Naive B cell (primary cell): ENCODE results near the gene NEURL1. TPM values are rescaled to one million over a fixed set of nuclear protein-coding genes. Genes with fewer than 3 reads are reported as not detected.
"Not testable (repeated sequence)": the region's sequence is repeated elsewhere in the genome, so short reads cannot be mapped to it uniquely, and the experiment has no call there.

Experiments
- ATAC-seq, 2 donors: fragments of 150-1000 bp; cut with Tn5 transposase; 2 replicates each; pipeline ENCODE4 v1.10.0; 2021; ENCODE audit warnings: low read depth in 2 of 2, mild to moderate bottlenecking in 2 of 2, moderate library complexity in 2 of 2
- DNase-seq: peaks from one replicate; pipeline ENCODE4 v3.0.0; 2022
- H3K27ac Mint-ChIP-seq, 6 donors: one replicate each; pipeline ENCODE4 v1.8.0; 2020 to 2022; ENCODE audit warnings: mild to moderate bottlenecking in 6 of 6, mixed read lengths in 6 of 6, moderate library complexity in 5 of 6, inconsistent platforms in 2 of 6
- H3K27me3 Mint-ChIP-seq, 3 donors: one replicate each; pipeline ENCODE4 v1.8.0; 2021 to 2022; ENCODE audit warnings: mixed read lengths in 3 of 3, mild to moderate bottlenecking in 1 of 3
- H3K36me3 Mint-ChIP-seq, 2 donors: one replicate each; pipeline ENCODE4 v1.8.0; 2020 to 2022; ENCODE audit warnings: mixed read lengths in 2 of 2, inconsistent platforms in 1 of 2, mild to moderate bottlenecking in 1 of 2
- H3K4me1 Mint-ChIP-seq, 3 donors: one replicate each; pipeline ENCODE4 v1.8.0; 2020 to 2022; ENCODE audit warnings: mixed read lengths in 3 of 3, inconsistent platforms in 1 of 3, mild to moderate bottlenecking in 1 of 3, moderate library complexity in 1 of 3
- H3K4me3 Mint-ChIP-seq, 8 donors: one replicate each; pipeline ENCODE4 v1.8.0; 2020 to 2022; ENCODE audit warnings: mild to moderate bottlenecking in 8 of 8, mixed read lengths in 8 of 8, moderate library complexity in 8 of 8, inconsistent platforms in 2 of 8
- H3K9me3 Mint-ChIP-seq, 7 donors: one replicate each; pipeline ENCODE4 v1.8.0; 2020 to 2022; ENCODE audit warnings: mixed read lengths in 7 of 7, mild to moderate bottlenecking in 5 of 7, inconsistent platforms in 2 of 7, moderate library complexity in 1 of 7
- polyA plus RNA-seq, 6 donors: library from polyadenylated mRNA; unstranded; fragments of 300-500 nt; fragmentation: Illumina TruSeq; gene quantifications; one replicate each; pipeline ENCODE4 v1.2.3, GENCODE V29; 2021; ENCODE audit warnings: low read depth in 6 of 6

The NEURL1 gene
- polyA plus RNA-seq, 6 donors from 2014 or later, result 0.21 to 0.83 (median 0.33) TPM

DNA sequence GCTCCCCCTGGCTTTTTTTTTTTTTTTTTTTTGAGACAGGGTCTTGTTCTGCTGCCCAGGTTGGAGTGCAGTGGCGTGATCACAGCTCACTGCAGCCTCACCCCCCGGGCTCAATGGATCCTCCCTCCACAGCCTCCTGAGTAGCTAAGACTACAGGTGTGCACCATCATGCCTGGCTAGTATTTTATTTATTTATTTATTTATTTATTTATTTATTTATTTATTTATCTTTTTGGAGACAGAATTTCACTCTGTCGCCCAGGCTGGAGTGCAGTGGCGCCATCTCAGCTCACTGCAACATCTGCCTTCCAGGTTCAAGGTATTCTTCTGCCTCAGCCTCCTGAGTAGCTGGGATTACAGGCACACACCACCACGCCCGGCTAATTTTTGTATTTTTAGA lies 10.3 kb downstream of the NEURL1 start:
- not testable (repeated sequence) for H3K4me3 Mint-ChIP-seq, H3K4me1 Mint-ChIP-seq, H3K36me3 Mint-ChIP-seq, H3K9me3 Mint-ChIP-seq, DNase-seq, H3K27ac Mint-ChIP-seq, ATAC-seq
- peaks cover 38 to 61% (median 61%) of the 10 kb centered on the region in 3 donors for H3K27me3 Mint-ChIP-seq

DNA sequence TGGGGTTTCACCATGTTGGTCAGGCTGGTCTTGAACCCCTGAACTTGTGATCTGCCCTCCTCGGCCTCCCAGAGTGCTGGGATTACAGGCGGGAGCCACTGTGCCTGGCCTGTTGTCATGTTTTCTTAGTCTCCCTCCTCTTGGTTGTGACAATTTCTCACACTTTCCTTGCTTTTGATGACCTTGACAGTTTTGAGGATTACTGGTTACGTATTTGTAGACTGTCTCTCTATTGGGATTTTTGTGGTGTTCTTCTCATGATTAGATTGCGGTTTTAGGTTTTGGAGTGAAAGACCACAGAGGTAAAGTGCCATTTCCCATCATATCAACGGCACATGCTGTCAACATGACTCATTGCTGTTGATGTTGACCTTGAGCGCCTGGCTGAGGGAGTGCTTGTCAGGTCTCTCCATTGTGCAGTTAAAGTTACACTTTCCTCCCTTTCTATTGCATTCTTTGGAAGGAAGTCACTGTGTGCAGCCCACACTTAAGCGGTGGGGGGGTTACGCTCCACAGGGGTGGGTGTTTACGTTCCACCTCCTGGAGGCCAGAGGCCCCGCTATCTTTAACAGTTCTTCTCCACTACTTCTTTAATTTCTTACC lies 10.8 kb downstream of the NEURL1 start:
- no peak overlapping the region for H3K4me3 Mint-ChIP-seq
- no peak overlapping the region for H3K27ac Mint-ChIP-seq
- peaks cover 34 to 60% (median 56%) of the 10 kb centered on the region in 3 donors for H3K27me3 Mint-ChIP-seq
- H3K4me1 Mint-ChIP-seq, result no peaks in the 10 kb centered on the region
- no peaks in the 10 kb centered on the region for H3K36me3 Mint-ChIP-seq
- ATAC-seq (no peak), DNase-seq (no peak)
- peaks cover 0 to 2% (median 0%) of the 10 kb centered on the region in 7 donors for H3K9me3 Mint-ChIP-seq

DNA sequence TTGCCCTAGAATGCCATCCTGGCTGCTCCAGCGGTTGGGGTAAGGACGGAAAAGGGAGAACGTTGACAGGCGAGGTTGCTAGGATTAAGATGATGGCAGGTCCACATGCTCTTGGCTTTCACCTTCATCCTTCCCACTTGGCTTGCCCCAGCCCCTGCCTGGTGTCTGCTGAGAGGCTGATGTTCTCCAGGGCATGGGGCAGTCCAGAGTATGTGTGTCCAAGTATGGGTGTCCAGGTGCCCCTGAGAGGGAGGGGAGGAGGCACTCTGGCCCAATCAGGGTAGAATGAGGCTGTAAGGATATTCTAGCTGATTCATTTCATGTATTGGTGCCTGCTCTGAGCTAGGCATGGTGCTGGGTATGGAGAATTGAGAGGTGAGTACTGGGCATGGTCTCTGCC lies 12.6 kb downstream of the NEURL1 start:
- DNase-seq (no peak), ATAC-seq (no peak)
- Mint-ChIP-seq H3K4me3 (no peak overlapping the region), H3K4me1 (no peaks in the 10 kb centered on the region), H3K27me3 (peaks cover 20 to 46% (median 38%) of the 10 kb centered on the region in 3 donors), H3K27ac (no peak overlapping the region), H3K9me3 (no peaks in the 10 kb centered on the region), H3K36me3 (no peaks in the 10 kb centered on the region)

DNA sequence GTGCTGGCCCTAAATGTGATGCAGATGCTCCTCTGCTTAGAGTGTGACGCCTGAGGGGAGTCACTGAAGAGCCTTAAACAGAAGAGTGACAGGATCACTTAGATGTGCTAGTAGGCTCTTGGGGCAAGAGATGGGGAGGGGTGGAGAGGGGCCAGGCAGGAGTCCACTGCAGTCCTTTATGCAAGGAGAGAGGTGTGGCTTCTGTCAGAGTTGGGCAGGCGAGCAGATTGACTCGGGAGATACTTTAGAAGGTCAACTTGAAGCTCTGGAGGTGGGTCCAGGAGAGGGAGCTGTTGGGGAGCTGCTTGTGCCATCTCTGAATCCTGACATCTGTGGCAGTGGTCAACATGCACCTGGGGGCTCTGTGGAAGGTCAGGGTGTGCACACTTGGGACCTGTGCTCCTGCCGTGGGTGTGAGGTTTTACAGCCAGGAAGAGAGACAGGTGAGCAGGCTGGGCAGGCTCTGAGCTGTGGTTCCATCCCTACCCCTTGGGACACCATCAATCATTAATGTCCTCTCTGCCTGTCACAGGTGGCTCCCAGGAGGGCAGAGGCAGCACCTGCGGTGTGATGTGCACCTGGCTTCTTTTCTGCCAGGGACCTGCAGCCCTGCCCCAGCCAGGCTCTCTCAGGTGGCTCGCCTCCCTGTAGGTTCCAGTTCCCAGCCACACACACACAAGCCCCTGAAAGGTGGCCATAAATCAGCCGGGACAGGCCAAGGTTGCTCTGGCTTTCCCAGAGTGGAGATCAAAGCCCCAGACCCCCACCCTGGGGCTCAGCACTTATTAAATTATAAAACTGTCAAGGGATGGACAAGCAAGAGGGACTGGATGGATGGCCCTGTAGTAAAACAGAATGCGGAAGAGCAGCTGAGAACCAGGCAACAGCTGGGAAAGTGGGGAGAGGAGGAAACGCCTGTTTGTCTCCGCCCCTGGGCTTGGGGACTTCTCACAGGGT lies 14.0 kb downstream of the NEURL1 start:
- ATAC-seq, result no peak
- peaks cover 15 to 49% (median 31%) of the 10 kb centered on the region in 3 donors for H3K27me3 Mint-ChIP-seq
- H3K36me3 Mint-ChIP-seq, result no peaks in the 10 kb centered on the region
- H3K9me3 Mint-ChIP-seq, result no peaks in the 10 kb centered on the region
- DNase-seq, result no peak
- no peaks in the 10 kb centered on the region for H3K4me1 Mint-ChIP-seq
- peak overlapping the region in 1 of 6 donors; percentile 49 for H3K27ac Mint-ChIP-seq
- no peak overlapping the region for H3K4me3 Mint-ChIP-seq

DNA sequence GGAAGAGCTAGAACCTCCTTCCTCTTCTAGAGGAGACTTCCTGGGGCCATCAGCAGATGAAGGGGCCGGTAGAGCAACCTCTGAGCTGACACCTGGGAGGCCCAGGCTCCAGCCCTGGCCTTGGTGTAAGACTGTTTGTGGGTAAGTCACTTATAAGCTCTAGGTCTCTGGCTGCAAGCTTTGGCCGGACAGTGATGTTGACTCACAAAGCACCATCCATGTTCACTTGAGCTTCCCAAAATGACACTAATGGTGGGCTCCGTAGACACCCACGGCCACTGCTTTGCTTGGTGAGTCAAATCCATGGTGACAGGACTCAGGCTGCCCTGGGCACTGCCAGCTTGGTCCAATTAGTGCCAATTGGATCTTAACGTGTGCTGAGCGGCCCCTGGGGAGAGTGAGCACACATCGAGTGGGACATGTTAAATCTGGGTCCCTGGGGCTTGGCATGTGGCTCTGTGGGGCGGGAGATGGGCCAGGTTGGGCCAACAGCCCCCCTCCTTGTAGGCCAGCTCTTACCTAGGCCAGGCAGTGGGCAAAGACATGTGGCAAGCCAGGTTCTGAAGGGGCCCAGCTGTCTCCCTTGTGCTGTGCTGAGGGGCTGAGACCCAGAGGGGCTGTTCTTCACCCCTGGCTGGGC lies 16.7 kb downstream of the NEURL1 start:
- no peaks in the 10 kb centered on the region for H3K36me3 Mint-ChIP-seq
- peaks cover 4 to 32% (median 11%) of the 10 kb centered on the region in 3 donors for H3K27me3 Mint-ChIP-seq
- H3K9me3 Mint-ChIP-seq, result no peaks in the 10 kb centered on the region
- H3K4me1 Mint-ChIP-seq, result peaks cover 0 to 3% (median 1%) of the 10 kb centered on the region in 3 donors
- H3K27ac Mint-ChIP-seq, result no peak overlapping the region
- no peak for DNase-seq
- ATAC-seq, result no peak
- no peak overlapping the region for H3K4me3 Mint-ChIP-seq

DNA sequence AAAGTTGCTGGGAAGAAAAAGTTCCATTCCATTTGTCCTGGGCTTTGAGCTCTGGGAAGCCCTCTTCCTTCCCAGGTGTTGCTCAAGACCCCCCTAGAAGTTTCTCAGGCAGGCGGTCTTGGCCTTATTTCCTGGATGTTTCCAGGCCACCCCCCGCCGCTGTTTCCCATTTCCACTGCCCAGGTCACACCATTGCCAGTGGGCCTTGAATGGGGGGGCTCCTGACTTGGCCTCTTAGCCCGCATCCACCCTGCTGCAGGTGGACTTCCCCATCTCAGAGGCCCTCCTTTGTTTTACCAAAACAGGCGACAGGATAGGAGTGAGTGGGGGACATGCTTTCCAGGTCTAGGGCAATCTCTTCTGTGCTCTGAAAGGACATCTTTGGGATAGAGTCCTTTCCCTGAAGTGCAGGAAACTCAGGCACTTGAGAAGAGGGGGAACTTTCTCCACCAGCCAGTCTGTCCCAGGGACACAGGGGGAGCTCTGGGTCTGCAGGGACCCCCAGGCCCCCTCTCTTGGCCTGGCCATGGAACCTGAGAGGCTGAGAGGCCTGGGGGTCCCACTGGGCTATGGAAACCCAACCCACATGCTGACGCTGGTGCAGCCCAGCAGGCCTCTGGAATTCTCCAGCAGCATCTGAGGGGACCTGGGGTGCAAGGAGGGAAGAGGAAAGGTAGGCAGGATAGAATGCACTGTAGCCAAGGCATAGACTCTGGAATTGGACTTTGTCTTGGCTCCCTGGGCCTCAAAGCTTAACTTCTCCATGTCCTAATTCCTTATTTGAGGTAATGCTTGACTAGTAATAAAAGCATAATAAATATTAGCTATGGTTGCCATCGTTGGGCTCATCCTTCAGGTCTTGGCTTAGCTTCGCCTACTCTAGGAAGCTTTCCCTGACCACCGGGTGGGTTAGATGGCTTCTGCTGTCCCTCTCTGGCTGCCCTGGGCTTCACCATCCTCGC lies 17.6 kb downstream of the NEURL1 start:
- Mint-ChIP-seq H3K27ac (no peak overlapping the region), H3K36me3 (no peaks in the 10 kb centered on the region), H3K9me3 (peaks cover 0 to 3% (median 0%) of the 10 kb centered on the region in 7 donors), H3K4me1 (peaks cover 4 to 10% (median 5%) of the 10 kb centered on the region in 3 donors), H3K4me3 (no peak overlapping the region), H3K27me3 (peaks cover 4 to 27% (median 11%) of the 10 kb centered on the region in 3 donors)
- ATAC-seq (no peak), DNase-seq (no peak)

DNA sequence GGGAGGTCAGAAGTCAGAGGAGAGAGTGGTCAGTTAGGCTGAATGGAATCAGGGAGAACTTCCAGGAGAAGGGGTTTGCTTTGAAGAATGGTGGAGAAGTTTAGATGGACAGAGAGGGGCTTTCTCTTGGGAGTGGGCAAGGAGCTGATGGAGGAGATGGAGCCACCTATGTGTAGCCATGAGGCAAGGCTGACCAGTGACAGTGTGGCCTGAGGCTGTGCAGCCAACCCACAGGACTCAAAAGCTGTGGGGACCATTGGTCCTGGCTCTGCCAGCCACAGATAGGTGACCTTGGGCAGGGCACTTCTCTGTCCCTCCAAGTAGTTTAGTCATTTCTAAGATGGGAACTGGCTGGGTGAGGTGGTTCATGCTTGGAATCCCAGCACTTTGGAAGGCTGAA lies 18.7 kb downstream of the NEURL1 start:
- H3K4me3 Mint-ChIP-seq, result no peak overlapping the region
- H3K27ac Mint-ChIP-seq, result no peak overlapping the region
- no peaks in the 10 kb centered on the region for H3K36me3 Mint-ChIP-seq
- peaks cover 4 to 10% (median 5%) of the 10 kb centered on the region in 3 donors for H3K4me1 Mint-ChIP-seq
- peaks cover 0 to 20% (median 6%) of the 10 kb centered on the region in 3 donors for H3K27me3 Mint-ChIP-seq
- DNase-seq (no peak), ATAC-seq (no peak)
- peaks cover 0 to 3% (median 0%) of the 10 kb centered on the region in 7 donors for H3K9me3 Mint-ChIP-seq

DNA sequence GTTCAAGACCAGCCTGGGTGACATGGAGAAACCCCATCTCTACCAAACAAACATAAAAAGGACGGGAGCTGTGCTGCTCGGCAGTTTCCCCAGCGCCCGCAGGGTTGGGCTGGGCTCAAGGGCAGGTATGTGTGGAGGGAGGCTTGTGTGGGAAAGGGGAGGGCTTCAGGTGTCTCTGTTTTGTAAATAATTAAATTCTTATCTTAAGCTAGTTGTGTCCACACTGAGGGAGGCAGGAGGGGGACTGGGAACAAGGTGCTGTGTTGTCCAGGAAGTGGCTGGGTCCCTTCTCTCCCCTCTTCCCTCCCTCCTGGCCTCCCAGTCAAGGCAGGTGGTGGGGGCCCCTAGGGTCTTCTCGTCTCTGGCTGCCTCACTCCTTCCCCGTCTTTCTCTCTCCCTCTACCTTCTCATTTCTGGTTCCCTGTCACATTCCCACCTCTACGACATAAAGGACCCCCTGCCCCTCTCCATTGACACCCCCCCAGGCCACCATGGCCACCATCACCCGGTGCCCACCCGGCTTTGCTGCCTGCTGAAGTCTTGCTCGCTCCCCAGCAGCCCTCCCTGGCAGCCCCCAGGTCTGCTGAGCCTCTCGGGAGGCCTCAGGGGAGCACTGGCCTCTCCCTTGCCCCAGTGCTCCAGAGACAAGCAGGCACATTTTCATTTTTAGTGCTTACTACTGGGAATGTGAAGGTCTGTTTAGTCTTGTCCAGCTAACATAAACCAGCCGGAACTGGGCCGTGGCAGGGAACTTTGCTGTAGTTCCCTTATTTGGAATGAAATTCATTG lies 19.3 kb downstream of the NEURL1 start:
- Mint-ChIP-seq H3K4me3 (no peak overlapping the region), H3K4me1 (peaks cover 4 to 10% (median 5%) of the 10 kb centered on the region in 3 donors), H3K27me3 (peaks cover 0 to 14% (median 0%) of the 10 kb centered on the region in 3 donors), H3K9me3 (peaks cover 0 to 3% (median 0%) of the 10 kb centered on the region in 7 donors), H3K27ac (no peak overlapping the region), H3K36me3 (no peaks in the 10 kb centered on the region)
- ATAC-seq (no peak), DNase-seq (no peak)

DNA sequence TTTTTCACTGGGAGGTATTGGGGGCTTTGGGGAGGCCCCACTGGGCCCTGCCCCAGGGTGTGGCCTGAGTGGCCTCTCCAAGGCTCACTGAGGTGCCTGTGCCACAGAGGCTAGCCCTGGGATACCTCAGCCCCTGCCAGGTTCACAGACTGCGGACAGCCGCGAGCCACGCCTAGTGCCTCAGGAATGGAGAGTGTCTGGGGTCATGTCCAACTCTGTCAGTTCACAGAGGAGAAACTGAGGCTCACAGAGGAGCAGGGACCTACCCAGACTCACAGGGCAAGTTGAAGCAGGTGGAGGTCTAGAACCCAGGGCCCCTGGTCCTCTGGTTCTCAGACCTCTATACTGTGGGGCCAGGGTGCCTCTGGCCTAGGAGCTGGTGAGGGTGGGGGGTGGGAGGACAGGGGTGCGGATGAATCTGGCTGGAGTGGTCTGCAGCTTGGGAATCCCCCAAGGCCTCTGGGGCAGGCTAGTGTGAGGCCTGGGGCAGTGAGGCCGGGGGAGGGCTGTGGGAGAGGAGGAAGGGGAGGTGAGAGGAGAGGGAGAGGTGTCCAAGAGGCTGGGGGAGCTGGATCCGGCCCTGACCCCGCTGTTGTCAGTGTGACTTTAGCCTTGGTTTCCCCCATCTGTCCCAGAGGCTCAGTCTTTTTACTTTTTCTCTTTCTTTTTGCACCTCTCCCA lies 20.0 kb downstream of the NEURL1 start:
- peaks cover 4 to 10% (median 5%) of the 10 kb centered on the region in 3 donors for H3K4me1 Mint-ChIP-seq
- DNase-seq, result no peak
- ATAC-seq, result no peak
- peaks cover 0 to 12% (median 4%) of the 10 kb centered on the region in 3 donors for H3K27me3 Mint-ChIP-seq
- H3K27ac Mint-ChIP-seq, result no peak overlapping the region
- H3K4me3 Mint-ChIP-seq, result no peak overlapping the region
- H3K36me3 Mint-ChIP-seq, result no peaks in the 10 kb centered on the region
- peaks cover 0 to 3% (median 0%) of the 10 kb centered on the region in 7 donors for H3K9me3 Mint-ChIP-seq

DNA sequence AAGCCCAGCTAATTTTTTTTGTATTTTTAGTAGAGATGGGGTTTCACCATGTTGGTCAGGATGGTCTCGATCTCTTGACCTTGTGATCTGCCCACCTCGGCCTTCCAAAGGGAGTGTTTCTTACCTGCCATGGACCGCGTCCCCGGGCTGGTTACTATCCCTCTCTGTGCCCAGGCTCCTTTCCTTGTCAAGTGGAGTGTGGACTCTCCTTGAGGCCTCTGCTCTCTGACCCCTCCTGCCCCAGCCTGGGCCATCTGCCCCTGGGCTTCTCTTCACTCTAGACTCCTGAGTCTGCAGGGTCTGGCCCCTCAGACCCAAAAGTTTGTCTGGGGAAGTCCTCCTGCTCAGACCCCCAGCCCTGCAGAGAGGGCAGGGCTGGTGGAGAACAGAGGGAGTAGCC lies 20.7 kb downstream of the NEURL1 start:
- H3K27me3 Mint-ChIP-seq, result peaks cover 0 to 12% (median 4%) of the 10 kb centered on the region in 3 donors
- H3K9me3 Mint-ChIP-seq, result peaks cover 0 to 3% (median 0%) of the 10 kb centered on the region in 7 donors

DNA sequence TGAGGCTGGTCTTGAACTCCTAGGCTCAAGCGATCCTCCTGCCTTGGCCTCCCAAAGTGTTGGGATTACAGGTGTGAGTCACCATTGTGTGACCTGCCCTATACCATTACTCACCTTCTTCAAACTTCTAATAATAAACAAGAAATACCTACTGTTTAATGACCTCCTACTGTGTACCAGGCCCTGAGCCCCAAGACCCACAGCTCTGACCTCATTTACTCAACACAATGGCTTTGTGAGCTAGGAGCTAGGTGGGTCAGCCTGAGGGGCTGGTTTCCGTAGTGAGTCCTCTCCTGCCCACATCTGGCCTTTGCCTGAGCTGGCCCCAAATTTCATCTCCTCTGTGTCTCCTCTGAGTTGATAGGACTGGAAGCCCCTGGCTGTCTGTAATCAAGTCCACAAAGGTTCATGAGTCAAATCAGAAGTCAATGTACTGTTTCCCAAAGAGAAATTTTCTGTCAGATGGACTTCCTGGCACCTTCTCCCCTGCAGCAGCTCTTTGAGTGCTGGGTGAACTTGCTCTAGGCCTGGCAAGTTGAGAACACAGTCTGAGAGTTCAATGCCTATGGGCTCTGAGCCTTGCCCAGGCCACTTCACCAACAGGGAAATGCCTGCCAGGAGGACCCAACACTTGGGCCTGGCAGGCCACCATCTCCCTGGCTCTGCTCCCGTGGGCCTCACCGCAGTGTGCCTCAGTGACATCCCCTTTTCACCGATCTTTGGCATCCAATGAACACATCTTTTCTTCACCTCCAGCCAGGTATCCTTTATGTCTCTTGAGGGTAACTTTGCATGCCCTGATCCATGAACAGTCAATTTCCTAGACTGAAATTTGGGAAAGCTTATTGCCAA lies 24.0 kb downstream of the NEURL1 start:
- peak overlapping the region in 1 of 6 donors; percentile 43 for H3K27ac Mint-ChIP-seq

More for the DNA sequence above, 20.7 kb downstream of the NEURL1 start:
- Mint-ChIP-seq H3K4me1 (peaks cover 4 to 10% (median 5%) of the 10 kb centered on the region in 3 donors), H3K27ac (no peak overlapping the region), H3K36me3 (no peaks in the 10 kb centered on the region), H3K4me3 (no peak overlapping the region)
- ATAC-seq (no peak), DNase-seq (no peak)

More for the DNA sequence above, 24.0 kb downstream of the NEURL1 start:
- peaks cover 4 to 10% (median 5%) of the 10 kb centered on the region in 3 donors for H3K4me1 Mint-ChIP-seq
- no peak overlapping the region for H3K4me3 Mint-ChIP-seq
- H3K9me3 Mint-ChIP-seq, result peaks cover 0 to 3% (median 0%) of the 10 kb centered on the region in 7 donors
- DNase-seq (no peak), ATAC-seq (no peak)
- H3K36me3 Mint-ChIP-seq, result no peaks in the 10 kb centered on the region
- H3K27me3 Mint-ChIP-seq, result peaks cover 9 to 19% (median 19%) of the 10 kb centered on the region in 3 donors
